ENCODE measurements around the gene ZFAND5. TPM values are rescaled to one million over a fixed set of nuclear protein-coding genes. Genes with fewer than 3 reads are reported as not detected.

The ZFAND5 gene
- total RNA-seq, 4 donors from 2014 or later, result 58.7 to 189 (median 160) TPM

DNA sequence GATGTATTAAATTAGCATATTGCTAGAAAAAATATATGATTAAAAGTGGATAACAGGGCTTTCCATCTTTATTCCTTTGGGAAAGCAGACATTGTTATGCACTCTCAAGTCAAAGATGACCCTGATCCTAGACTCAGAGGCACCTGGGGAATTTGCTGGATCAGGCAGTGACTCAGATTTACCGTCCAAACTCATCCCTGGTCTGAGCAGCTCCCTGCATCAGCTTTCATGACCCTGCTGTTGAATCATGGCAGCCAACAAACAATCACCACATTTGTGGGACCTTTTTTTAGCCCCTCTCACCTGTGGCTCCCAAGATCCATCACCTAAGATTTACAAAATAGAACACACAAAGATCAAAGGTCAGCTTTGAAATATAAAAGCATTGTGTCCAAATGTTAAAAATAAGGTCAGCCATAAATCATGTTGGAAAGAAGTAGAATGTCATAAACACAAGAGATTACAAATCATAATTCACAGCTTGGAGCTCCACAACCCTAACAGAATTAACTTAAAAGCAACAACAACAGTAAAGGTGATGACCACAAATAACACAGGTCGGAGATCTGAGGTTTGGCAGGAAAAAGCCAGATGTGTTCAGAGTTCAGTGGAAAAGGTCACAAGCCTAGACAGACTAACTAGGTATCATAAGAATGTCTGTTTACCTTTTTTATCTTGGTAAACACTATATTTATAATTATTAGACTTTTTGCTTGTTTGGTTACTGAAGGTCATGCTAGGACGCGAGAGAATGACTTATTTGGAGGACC lies 55.5 kb downstream of the ZFAND5 start:
- Histone ChIP-seq H3K4me1 (no peaks in the 10 kb centered on the region), H3K9me3 (no peaks in the 10 kb centered on the region), H3K27ac (no peak overlapping the region), H3K4me3 (no peak overlapping the region), H3K27me3 (no peaks in the 10 kb centered on the region), H3K36me3 (no peaks in the 10 kb centered on the region)
- TF ChIP-seq POLR2A (IDR thresholded peaks at IDR 0.05), result no peak
- TF ChIP-seq, protein P1, sequence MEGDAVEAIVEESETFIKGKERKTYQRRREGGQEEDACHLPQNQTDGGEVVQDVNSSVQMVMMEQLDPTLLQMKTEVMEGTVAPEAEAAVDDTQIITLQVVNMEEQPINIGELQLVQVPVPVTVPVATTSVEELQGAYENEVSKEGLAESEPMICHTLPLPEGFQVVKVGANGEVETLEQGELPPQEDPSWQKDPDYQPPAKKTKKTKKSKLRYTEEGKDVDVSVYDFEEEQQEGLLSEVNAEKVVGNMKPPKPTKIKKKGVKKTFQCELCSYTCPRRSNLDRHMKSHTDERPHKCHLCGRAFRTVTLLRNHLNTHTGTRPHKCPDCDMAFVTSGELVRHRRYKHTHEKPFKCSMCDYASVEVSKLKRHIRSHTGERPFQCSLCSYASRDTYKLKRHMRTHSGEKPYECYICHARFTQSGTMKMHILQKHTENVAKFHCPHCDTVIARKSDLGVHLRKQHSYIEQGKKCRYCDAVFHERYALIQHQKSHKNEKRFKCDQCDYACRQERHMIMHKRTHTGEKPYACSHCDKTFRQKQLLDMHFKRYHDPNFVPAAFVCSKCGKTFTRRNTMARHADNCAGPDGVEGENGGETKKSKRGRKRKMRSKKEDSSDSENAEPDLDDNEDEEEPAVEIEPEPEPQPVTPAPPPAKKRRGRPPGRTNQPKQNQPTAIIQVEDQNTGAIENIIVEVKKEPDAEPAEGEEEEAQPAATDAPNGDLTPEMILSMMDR (IDR thresholded peaks at IDR 0.05), result no peak
- intact Hi-C loops (cut with DNase I; ENCODE audit: low total_unique reads), result no loop called here
- no peak for DNase-seq

DNA sequence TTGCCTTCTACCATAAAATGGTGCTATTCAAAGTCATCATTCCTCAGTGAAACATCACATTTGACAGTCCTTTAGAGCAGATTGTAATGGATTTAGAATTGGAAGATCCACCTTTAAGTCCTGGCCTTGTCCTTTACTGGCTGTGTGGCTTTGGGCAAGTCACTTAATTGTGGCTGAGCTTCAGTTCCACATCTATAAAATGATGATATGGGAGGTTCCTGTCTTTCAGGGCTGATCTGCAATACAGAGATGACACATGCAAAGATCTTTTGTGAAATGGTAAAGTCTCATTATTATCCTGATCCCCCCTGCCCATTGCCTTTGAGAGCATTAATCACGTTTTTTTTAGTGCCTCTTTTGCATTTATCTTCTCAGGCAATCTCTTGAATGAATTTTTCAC lies 58.2 kb downstream of the ZFAND5 start:
- TF ChIP-seq, protein P1 (IDR thresholded peaks at IDR 0.05), result no peak
- no peak for TF ChIP-seq POLR2A (IDR thresholded peaks at IDR 0.05)
- Histone ChIP-seq H3K4me1 (no peaks in the 10 kb centered on the region), H3K4me3 (no peak overlapping the region), H3K36me3 (no peaks in the 10 kb centered on the region), H3K27me3 (no peaks in the 10 kb centered on the region), H3K27ac (no peak overlapping the region), H3K9me3 (no peaks in the 10 kb centered on the region)
- intact Hi-C loops (cut with DNase I; ENCODE audit: low total_unique reads), result no loop called here
- no peak for DNase-seq

DNA sequence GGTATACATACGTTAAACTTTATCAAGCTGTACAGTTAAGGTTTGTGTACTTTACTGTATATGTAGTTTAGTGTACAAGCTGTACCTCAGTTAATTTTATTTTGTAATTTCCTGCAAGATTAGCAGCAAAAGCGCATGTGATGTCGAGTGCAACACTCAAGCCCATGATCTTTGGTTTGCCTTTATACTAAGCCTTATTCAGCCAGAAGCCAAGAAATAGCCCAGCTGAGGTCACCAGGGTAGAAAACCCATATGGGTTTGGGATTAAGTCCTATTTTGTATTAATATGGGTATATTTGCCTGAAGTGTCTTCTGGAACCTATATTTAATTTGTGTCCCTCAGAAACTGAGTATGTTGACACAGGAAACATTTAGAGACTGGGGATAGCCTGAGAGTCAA lies 59.3 kb downstream of the ZFAND5 start:
- H3K9me3 ChIP-seq, result no peaks in the 10 kb centered on the region
- no peak for DNase-seq
- no peaks in the 10 kb centered on the region for H3K27me3 ChIP-seq
- peak overlapping the region; percentile 31 to 42 for H3K4me3 ChIP-seq
- H3K4me1 ChIP-seq, result no peaks in the 10 kb centered on the region
- H3K36me3 ChIP-seq, result no peaks in the 10 kb centered on the region
- intact Hi-C loops (cut with DNase I; ENCODE audit: low total_unique reads), result no loop called here
- TF ChIP-seq, protein P1 (IDR thresholded peaks at IDR 0.05), result no peak
- TF ChIP-seq POLR2A (IDR thresholded peaks at IDR 0.05), result no peak
- peak overlapping the region; percentile 81 to 96 for H3K27ac ChIP-seq

DNA sequence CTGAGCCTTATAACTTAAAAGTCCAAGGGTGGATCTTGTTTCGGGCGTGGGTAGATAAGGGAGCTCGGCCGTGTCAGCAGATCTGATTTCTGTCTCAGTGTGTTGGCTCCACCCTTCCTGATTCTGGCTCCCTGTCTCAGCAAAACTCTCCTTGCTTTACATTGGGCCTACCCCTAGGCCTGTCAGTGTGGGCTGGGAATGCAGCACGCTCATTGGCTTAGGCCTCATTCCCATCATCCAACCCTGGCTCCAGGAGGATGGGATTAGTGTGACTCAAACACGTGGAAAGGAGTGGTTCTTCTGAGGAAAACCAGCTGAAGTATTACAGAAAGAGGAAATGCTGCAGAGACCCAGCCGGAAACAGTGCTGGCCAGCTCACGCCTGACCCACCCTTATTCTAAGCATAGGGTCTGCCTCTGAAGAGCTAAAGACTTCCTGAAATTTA lies 59.9 kb downstream of the ZFAND5 start:
- peak; percentile 55 to 90 for TF ChIP-seq POLR2A (IDR thresholded peaks at IDR 0.05)
- TF ChIP-seq, protein P1 (IDR thresholded peaks at IDR 0.05), result peak in 1 of 4 experiments; percentile 11
- H3K27ac ChIP-seq, result peak overlapping the region; percentile 81 to 96
- peak; percentile 64 to 92 for DNase-seq
- H3K9me3 ChIP-seq, result no peaks in the 10 kb centered on the region
- no peaks in the 10 kb centered on the region for H3K4me1 ChIP-seq
- intact Hi-C loops (cut with DNase I; ENCODE audit: low total_unique reads), result no loop called here
- no peaks in the 10 kb centered on the region for H3K27me3 ChIP-seq
- peak overlapping the region; percentile 31 to 42 for H3K4me3 ChIP-seq
- no peaks in the 10 kb centered on the region for H3K36me3 ChIP-seq

DNA sequence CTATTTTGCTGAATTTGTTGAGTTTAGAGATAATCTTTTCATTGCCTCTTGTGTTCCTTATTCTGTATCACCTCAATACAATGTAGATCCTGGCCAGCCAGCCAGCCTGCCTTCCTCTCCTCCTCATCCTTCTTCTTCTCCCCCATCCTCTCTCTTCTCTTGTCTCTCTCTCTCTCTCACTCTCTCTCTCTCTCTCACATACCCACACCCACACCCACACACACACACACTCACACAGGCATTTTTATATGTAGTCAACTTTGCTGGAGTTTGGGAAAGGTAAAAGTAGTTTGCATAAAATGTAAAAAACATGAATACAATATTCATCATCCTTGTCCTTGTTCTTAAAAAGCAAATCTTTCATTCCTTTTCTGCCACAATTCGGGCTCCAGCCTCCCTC lies 60.5 kb downstream of the ZFAND5 start:
- Histone ChIP-seq H3K36me3 (no peaks in the 10 kb centered on the region), H3K9me3 (no peaks in the 10 kb centered on the region), H3K4me3 (peak overlapping the region; percentile 21 to 38), H3K27ac (peak overlapping the region; percentile 81 to 96), H3K27me3 (no peaks in the 10 kb centered on the region), H3K4me1 (no peaks in the 10 kb centered on the region)
- DNase-seq, result no peak
- no peak for TF ChIP-seq POLR2A (IDR thresholded peaks at IDR 0.05)
- TF ChIP-seq, protein P1 (IDR thresholded peaks at IDR 0.05), result no peak
- intact Hi-C loops (cut with DNase I; ENCODE audit: low total_unique reads), result no loop called here
